ENCODE measurements around the gene ROBO1. TPM values are rescaled to one million over a fixed set of nuclear protein-coding genes. Genes with fewer than 3 reads are reported as not detected.
A peak's percentile ranks its signal among the peaks of the same experiment; 100 is the strongest.

ROBO1 gene
- total and polyA plus RNA-seq, 2 experiments from 2014 or later: 18.8 to 31.9 TPM

- Histone ChIP-seq H2AFZ (no peak overlapping the region), H3K9ac (no peak overlapping the region), H3K4me3 (no peak overlapping the region), H4K20me1 (ENCODE audit: insufficient read depth) (no peaks in the 10 kb centered on the region), H3K27ac (no peak overlapping the region), H3K9me3 (ENCODE audit: low read depth) (no peaks in the 10 kb centered on the region), H3K4me1 (ENCODE audit: insufficient read depth) (no peaks in the 10 kb centered on the region), H3K9me2 (ENCODE audit: insufficient read depth) (no peaks in the 10 kb centered on the region), H3K4me2 (ENCODE audit: unreplicated experiment) (no peak overlapping the region), H3F3A (ENCODE audit: insufficient read depth) (no peaks in the 10 kb centered on the region), H3K36me3 (ENCODE audit: low read depth) (no peaks in the 10 kb centered on the region), H3K79me2 (ENCODE audit: insufficient read depth) (no peaks in the 10 kb centered on the region), H3K27me3 (replicated peaks; ENCODE audit: insufficient read depth) (no peaks in the 10 kb centered on the region)
- TF ChIP-seq EZH2phosphoT487 (IDR thresholded peaks at IDR 0.05; ENCODE audit: insufficient read depth, low read depth) (no peak), EZH2 (IDR thresholded peaks at IDR 0.05; ENCODE audit: insufficient read depth, poor library complexity, severe bottlenecking) (no peak)
- in situ Hi-C loops (cut with MboI): no loop called here
- WGBS, 2 experiments (ENCODE audit: low coverage in 1 of 2, low lambda C conversion rate in 2 of 2, missing lambda C conversion rate in 2 of 2): 81 to 82% methylated on average over 3 of the region's 3 CpGs
- no peak for DNase-seq
These were observed 343.0 kb downstream of the ROBO1 start for GRCh38 chr3:79424811-79425210.

- H3K4me2 ChIP-seq (ENCODE audit: unreplicated experiment): no peak overlapping the region
- no peak overlapping the region for H2AFZ ChIP-seq
These were observed 344.4 kb downstream of the ROBO1 start for GRCh38 chr3:79423417-79423816.

GRCh38 chr3:79421273-79421672, 346.5 kb downstream of the ROBO1 start:
- Histone ChIP-seq H4K20me1 (ENCODE audit: insufficient read depth) (no peaks in the 10 kb centered on the region), H3K27me3 (replicated peaks; ENCODE audit: insufficient read depth) (no peaks in the 10 kb centered on the region), H3K4me1 (ENCODE audit: insufficient read depth) (no peaks in the 10 kb centered on the region), H3F3A (ENCODE audit: insufficient read depth) (no peaks in the 10 kb centered on the region), H3K9me2 (ENCODE audit: insufficient read depth) (no peaks in the 10 kb centered on the region), H3K36me3 (ENCODE audit: low read depth) (no peaks in the 10 kb centered on the region), H3K9ac (no peak overlapping the region), H3K9me3 (ENCODE audit: low read depth) (no peaks in the 10 kb centered on the region), H3K4me3 (no peak overlapping the region), H3K79me2 (ENCODE audit: insufficient read depth) (no peaks in the 10 kb centered on the region), H2AFZ (no peak overlapping the region), H3K4me2 (ENCODE audit: unreplicated experiment) (no peak overlapping the region), H3K27ac (no peak overlapping the region)
- no peak for TF ChIP-seq EZH2phosphoT487 (IDR thresholded peaks at IDR 0.05; ENCODE audit: insufficient read depth, low read depth)
- no peak for TF ChIP-seq EZH2 (IDR thresholded peaks at IDR 0.05; ENCODE audit: insufficient read depth, poor library complexity, severe bottlenecking)
- in situ Hi-C loops (cut with MboI): no loop called here
- no peak for DNase-seq
- WGBS, 2 experiments (ENCODE audit: low coverage in 1 of 2, low lambda C conversion rate in 2 of 2, missing lambda C conversion rate in 2 of 2): 33 to 38% methylated on average over 2 of the region's 2 CpGs

More at GRCh38 chr3:79423417-79423816, 344.4 kb downstream of the ROBO1 start:
- 86 to 91% methylated on average over 5 of the region's 5 CpGs for WGBS, 2 experiments (ENCODE audit: low coverage in 1 of 2, low lambda C conversion rate in 2 of 2, missing lambda C conversion rate in 2 of 2)
- no peak for DNase-seq
- no peak overlapping the region for H3K9ac ChIP-seq
- no peaks in the 10 kb centered on the region for H3K9me2 ChIP-seq (ENCODE audit: insufficient read depth)
- H3K79me2 ChIP-seq (ENCODE audit: insufficient read depth): no peaks in the 10 kb centered on the region
- no peak overlapping the region for H3K27ac ChIP-seq
- TF ChIP-seq EZH2 (IDR thresholded peaks at IDR 0.05; ENCODE audit: insufficient read depth, poor library complexity, severe bottlenecking) (no peak), EZH2phosphoT487 (IDR thresholded peaks at IDR 0.05; ENCODE audit: insufficient read depth, low read depth) (no peak)
- H3F3A ChIP-seq (ENCODE audit: insufficient read depth): no peaks in the 10 kb centered on the region
- H3K4me3 ChIP-seq: no peak overlapping the region
- no peaks in the 10 kb centered on the region for H3K4me1 ChIP-seq (ENCODE audit: insufficient read depth)
- in situ Hi-C loops (cut with MboI): no loop called here
- H3K9me3 ChIP-seq (ENCODE audit: low read depth): no peaks in the 10 kb centered on the region
- H3K27me3 ChIP-seq (replicated peaks; ENCODE audit: insufficient read depth): no peaks in the 10 kb centered on the region
- H4K20me1 ChIP-seq (ENCODE audit: insufficient read depth): no peaks in the 10 kb centered on the region
- H3K36me3 ChIP-seq (ENCODE audit: low read depth): no peaks in the 10 kb centered on the region

GRCh38 chr3:79418855-79419621, 348.8 kb downstream of the ROBO1 start:
- TF ChIP-seq EZH2phosphoT487 (IDR thresholded peaks at IDR 0.05; ENCODE audit: insufficient read depth, low read depth) (no peak), EZH2 (IDR thresholded peaks at IDR 0.05; ENCODE audit: insufficient read depth, poor library complexity, severe bottlenecking) (no peak)
- in situ Hi-C loops (cut with MboI): no loop called here
- Histone ChIP-seq H3K36me3 (ENCODE audit: low read depth) (no peaks in the 10 kb centered on the region), H4K20me1 (ENCODE audit: insufficient read depth) (no peaks in the 10 kb centered on the region), H3K4me2 (ENCODE audit: unreplicated experiment) (no peak overlapping the region), H3K27ac (no peak overlapping the region), H3F3A (ENCODE audit: insufficient read depth) (peaks cover 13% of the 10 kb centered on the region; the same call in 1 of the 2 replicates), H3K79me2 (ENCODE audit: insufficient read depth) (no peaks in the 10 kb centered on the region), H3K9me2 (ENCODE audit: insufficient read depth) (no peaks in the 10 kb centered on the region), H3K4me3 (no peak overlapping the region), H3K4me1 (ENCODE audit: insufficient read depth) (peaks cover 16% of the 10 kb centered on the region), H2AFZ (peak overlapping the region; percentile 30), H3K9ac (no peak overlapping the region), H3K27me3 (replicated peaks; ENCODE audit: insufficient read depth) (no peaks in the 10 kb centered on the region), H3K9me3 (ENCODE audit: low read depth) (no peaks in the 10 kb centered on the region)
- 38 to 40% methylated on average over 7 of the region's 7 CpGs for WGBS, 2 experiments (ENCODE audit: low coverage in 1 of 2, low lambda C conversion rate in 2 of 2, missing lambda C conversion rate in 2 of 2)
- peak; percentile 51 for DNase-seq
